B cell (primary cell): ENCODE measurements around the gene GAPVD1.

Source experiments
- CTCF ChIP-seq: fragments of 200-600 bp; IDR thresholded peaks from one replicate; pipeline ENCODE4 v1.8.0; 2022; ENCODE audit warnings: antibody characterized with exemption, mild to moderate bottlenecking
- EZH2 ChIP-seq: IDR thresholded peaks from 2 replicates; pipeline ENCODE4 v1.6.1; 2012; ENCODE audit warnings: borderline replicate concordance, low read depth, mild to moderate bottlenecking, moderate library complexity, low read length; ENCODE audit not compliant: insufficient read depth, poor library complexity, severe bottlenecking

GRCh38 chr9:125304273-125304672, 42.6 kb downstream of the GAPVD1 start:
- TF ChIP-seq CTCF, result no peak
- no peak for TF ChIP-seq EZH2
